DMS 273 treated with DMSO at 0.1 percent for 48 hours (cell line): ENCODE measurements around the gene SYNJ2BP.
A peak's percentile ranks its signal among the peaks of the same experiment; 100 is the strongest.
"Not testable (repeated sequence)": the region's sequence is repeated elsewhere in the genome, so short reads cannot be mapped to it uniquely, and the experiment has no call there.

Experiments used
- DNase-seq: peaks from one replicate; lab custom pipeline; 2025; lab: John Stamatoyannopoulos, UW

The SYNJ2BP gene

DNA sequence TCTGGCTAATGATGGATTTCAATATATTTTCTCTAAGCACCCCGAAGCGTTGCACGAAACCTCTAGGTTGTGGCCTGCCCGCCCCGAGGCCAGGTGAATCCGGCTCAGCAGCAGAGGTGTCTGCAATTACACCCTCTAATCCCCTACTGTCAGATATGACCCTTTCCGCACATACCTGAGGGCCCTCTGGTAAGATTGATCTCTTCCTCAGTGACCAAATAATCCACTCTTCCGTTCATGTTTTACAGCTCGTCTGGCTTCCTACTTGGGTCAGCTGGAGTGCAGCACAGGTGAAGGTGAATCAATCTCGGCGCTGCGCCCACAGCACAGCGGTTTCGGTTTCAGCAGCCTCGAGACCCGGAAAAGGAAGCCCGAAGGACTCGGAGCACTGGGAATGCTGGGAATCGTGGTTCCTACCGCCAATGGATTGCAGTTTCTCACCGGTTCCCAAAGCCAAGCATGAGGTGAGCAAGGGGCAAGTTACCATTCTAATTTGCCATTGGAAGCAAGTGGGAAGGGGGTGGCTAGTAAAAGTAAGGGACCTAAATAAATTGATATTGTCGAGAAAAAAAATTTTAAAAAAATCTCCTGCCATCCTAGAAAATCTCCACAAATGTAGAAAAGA, at the start of gene SYNJ2BP:
SYNJ2BP (minus strand) TSS at position 366 of the 625 bp plus-strand sequence; CDS start at position 239, 127 bp downstream.
- peak; percentile 36 for DNase-seq

DNA sequence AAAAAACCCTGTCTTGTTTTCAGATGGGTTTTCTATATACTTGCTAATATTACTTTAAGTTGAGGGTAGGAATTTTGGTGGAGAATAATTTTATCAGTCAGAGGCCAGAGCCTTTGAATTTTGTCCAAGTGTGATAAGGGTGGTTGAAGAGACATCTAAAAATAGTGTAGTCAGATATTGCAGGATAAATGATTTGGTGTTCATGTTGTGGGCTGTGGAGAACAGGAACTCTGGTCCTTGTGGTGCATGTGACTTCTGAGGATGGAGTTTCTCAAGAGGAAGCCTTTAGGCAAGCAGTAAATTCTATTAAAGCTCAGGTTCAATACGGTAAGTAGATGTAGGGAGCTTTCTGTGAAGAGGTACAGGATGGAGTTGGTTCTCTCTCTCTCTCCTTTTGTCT, 37.8 kb upstream of the SYNJ2BP start:
- no peak for DNase-seq

- no peak for DNase-seq
These were observed 35.0 kb upstream of the SYNJ2BP start, which contains the start of gene ADAM21 for GRCh38 chr14:70451874-70452273. Gene ADAM21, plus strand, starts transcription at chr14:70452174. Its CDS starts 5,326 bp downstream, at chr14:70457500.

DNA sequence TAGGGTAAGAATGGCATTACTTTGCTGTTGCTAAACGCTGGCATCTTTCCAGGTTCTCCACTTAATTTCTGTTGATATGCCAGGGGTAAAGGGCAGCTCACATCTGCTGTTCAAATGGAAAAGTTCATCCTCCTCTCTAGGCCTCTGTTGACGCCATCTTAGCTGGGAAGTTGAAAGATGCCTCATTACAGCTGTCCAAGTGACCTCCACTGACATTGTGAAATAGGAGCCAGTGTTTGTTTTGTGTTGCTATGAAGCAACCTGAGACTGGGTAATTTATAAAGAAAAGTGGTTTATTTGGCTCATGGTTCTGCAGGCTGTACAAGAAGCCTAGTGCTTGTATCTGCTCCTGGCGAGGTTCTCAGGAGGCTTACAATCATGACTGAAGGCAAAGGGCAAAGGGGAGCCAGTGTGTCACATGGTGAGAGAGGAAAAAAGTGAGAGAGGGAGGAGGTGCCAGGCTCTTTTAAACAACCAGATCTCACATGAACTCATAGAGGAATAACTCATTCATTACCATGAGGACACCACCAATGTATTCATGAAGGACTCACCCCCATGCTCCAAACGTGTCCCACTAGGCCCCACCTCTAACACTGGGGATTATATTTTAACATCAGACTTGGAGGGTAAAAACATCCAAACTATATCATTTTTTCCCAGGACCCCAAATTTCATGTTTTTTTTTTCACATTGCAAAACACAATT, 31.9 kb upstream of the SYNJ2BP start:
- peak; percentile 19 for DNase-seq

DNA sequence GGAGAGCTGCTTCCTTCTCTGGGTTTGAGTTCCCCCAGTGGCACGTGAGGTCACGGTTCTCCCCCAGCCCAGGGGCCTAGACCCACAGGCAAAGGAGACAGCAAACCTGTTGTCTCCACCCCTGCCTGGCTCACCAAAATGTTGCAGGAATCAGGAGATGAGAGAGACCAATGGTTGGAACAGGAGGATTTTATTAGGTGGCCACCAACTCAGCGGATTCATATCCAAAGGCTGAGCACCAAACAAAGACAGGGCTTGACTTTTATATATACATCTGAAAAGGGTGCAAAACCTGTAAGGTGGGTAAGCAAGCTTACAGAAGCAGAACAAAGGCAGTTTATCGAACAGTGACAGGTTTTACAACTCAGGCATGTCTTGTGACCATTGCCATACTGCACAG, 25.9 kb upstream of the SYNJ2BP start:
- DNase-seq, result no peak

- no peak for DNase-seq
These were observed 24.8 kb upstream of the SYNJ2BP start for GRCh38 chr14:70441641-70442040.

GRCh38 chr14:70436867-70437266, 20.0 kb upstream of the SYNJ2BP start:
- no peak for DNase-seq

DNA sequence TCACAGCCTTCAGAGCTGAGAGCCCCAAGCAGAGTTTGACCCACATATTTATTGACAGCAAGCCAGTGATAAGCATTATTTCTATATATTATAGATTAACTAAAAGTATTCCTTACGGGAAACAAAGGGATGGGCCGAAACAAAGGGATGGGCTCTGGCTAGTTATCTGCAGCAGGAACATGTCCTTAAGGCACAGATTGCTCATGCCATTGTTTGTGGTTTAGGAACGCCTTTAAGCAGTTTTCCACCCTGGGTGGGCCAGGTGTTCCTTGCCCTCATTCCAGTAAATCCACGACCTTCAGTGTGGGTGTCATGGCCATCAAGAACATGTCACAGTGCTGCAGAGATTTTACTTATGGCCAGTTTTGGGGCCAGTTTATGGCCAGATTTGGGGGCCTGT, 9.7 kb upstream of the SYNJ2BP start:
- DNase-seq, result not testable (repeated sequence)

DNA sequence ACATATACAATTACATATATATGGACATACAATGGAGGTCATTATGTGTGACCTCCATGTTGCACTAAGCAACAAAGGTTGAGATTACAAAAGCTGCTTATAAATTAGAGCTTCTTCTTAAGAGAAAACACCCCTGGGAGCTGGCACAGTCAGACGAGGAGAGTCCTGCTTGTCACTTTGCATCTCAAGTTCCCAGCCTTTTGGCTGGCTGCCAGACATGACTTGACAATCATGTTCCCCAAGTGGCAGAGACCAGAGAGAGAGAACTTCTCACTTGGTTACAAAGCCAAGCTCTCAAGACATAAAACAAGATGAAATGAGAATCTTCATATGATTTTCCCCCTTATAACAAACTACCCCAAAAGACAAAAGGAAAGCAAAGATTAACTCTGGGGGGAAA, 8.5 kb upstream of the SYNJ2BP start:
- DNase-seq, result no peak

GRCh38 chr14:70422538-70422937, 5.6 kb upstream of the SYNJ2BP start:
- no peak for DNase-seq

- not testable (repeated sequence) for DNase-seq
These were observed 2.5 kb upstream of the SYNJ2BP start for GRCh38 chr14:70419270-70419931.

DNA sequence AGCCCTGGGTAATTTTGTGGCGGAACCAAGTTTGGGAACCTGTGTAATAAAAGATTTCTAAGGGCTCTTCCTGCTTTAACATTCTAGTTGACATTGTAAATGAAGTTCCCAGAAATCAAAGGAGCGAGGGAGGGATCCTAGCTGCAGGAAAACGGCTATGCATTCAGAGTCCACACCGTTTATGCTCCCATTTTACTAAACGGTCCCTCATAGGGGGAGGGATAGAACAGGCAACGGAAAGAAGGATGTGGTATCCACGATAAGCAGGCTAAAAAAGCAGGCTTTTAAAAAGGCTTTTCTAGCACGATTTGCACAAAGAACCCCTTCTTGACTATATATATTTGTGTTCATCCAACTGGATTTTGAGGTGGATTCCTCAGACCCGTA, 559 bp downstream of the SYNJ2BP start:
- no peak for DNase-seq

DNA sequence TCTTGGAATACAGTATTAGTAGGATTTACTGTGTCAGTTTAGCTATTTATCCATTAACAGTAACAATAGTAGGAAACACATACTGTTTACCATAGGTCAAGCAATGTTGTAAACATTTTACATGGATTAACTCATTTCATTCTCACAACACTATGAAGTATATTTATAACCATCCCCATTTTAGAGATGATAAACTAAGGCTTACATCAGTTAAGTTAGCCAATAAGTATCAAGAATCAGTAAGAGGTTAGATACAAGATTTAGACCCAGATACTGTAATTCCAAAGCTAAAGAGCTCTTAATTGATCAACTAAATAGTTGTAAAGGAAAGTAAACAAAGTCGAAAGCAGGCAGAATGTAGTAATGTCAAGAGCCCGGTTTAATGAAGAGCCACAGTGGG, 1.1 kb downstream of the SYNJ2BP start:
- DNase-seq, result no peak

- DNase-seq, result no peak
These were observed 9.3 kb downstream of the SYNJ2BP start for GRCh38 chr14:70407621-70408020.

DNA sequence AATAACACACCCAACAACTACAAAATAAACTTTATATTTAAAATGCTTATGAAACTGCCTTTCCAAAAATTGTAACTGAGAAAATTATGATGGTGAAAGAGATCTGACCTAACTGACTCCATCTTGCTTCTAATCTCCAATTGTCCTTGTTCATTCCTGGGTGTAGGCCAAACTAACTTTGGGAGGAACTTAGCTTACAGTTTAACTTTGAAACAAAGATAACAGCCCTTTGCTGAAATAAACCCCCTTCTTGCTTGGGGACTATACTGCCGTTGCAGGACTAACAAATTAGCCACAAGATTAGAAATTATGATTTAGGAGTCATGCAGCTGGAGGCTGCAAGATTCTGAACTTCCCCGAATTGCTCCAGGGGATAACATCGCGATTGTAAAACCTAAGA, 10.7 kb downstream of the SYNJ2BP start:
- not testable (repeated sequence) for DNase-seq

- DNase-seq, result not testable (repeated sequence)
These were observed 13.6 kb downstream of the SYNJ2BP start for GRCh38 chr14:70403335-70403734.

DNA sequence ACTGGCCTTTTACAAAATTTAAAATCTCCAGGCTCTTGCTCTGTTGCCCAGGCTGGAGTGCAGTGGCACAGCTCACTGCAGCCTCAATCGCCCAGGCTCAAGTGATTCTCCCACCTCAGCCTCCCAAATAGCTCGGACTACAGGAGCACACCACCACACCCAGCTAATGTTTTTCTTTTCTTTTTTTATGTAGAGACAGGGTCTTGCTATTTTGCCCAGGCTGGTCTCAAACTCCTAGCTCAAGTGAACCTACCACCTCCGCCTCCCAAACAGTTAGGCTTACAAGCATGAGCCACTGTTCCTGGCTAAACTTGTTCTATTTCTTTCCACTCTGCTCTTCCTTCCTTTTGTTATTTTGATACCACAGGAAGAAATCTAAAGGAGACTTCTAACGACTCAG, 15.2 kb downstream of the SYNJ2BP start:
- DNase-seq, result no peak

DNA sequence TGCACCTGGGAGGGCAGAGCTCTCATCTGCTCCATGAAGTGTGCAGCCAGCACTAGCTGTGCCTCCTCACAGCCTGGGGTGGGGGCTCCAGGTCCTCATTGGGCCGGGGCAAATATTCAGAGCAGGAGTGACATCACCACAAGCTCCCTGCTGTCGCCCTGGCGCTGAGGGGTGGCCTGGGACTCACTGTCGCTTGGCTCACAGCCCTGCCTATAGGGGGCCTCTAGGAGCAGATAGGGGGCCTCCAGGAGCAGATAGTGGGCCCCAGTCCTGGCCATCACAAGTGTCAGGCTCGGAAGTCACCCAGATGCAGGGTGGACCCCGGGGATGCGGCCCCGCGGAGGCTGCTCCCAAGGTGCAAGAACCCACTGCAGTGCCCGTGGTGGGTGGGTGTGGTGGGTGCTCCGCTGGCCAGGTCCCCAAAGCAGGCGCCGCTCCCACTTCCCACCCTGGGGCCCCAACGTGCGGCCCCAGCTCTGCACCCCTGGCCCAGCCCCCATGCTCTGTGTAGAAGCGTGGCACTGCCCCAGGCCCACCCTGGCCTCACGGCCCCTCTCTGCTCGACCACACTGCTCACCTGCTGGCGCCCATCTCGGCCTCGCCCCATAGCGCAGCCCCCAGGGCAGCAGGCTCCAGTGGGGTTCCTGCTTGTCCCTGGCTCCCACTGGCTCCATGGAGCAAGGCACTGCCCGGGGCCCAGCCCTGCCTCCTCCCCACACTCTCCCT, 18.0 kb downstream of the SYNJ2BP start:
- no peak for DNase-seq

DNA sequence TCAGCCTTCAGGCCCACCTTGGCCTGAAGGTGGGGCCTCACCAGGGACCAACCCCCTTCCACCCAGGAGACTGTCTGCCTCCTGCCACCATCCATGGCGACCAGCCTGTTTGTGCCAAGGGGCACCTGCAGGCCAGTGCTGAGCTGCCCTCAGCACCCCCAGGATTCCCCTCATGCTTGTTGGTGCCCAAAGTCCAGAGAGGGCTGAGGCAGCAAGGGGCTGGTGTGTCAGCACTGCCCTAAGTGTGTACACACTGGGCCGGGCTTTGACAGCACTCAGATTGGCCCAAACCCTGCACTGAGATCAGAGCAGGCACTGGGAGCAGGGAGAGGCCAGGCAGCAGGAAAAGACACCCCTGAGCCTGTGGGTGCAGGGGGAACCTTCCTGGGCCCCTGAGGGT, 18.6 kb downstream of the SYNJ2BP start:
- no peak for DNase-seq

DNA sequence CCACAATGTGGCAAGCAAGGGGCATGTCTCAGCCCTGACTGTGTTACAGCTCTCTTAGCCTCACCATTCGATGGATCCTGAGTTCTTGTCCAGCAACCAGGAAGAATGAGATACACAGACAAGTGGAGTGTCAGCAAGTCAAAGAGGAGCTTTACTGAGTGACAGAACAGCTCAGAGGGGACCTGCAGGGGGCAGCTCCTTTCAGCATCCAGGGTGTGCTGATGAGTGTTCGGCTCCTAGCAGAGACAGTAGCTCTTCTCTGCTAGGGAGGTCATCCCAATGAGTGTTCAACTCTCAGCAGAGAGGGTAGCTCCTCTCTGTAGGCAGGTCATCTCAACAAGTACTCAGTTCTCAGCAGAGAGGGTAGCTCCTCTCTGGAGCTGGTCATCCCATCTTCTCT, 19.1 kb downstream of the SYNJ2BP start:
- no peak for DNase-seq

DNA sequence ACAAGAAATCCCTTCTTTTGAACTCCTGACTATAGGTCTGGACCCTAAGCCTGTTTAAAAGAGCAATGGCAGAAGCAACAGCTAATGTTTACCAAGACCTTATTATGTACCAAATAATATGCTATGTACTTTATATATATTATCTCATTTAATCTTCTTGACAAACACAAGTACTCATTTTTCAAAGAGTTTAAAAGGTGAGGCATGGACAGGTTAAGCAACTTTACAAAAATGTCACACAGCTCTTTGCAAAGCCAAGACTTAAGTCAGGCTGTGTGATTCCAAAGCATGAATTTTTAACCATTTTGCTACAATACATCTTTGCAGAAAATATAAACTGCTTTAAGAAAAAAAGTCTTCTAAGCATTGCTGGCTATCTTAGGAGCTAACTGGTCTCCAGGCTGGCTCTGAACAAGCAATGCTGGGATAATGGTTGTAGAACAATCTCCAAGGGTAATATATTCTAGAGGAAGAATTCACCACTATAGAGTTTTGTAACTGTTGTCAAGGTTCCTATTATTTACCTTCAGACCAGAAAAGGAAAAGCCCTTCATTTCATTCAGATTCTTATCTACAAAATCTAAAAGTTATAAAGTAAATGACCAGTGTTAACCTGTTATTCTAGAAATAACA, 22.1 kb downstream of the SYNJ2BP start:
- DNase-seq, result no peak

DNA sequence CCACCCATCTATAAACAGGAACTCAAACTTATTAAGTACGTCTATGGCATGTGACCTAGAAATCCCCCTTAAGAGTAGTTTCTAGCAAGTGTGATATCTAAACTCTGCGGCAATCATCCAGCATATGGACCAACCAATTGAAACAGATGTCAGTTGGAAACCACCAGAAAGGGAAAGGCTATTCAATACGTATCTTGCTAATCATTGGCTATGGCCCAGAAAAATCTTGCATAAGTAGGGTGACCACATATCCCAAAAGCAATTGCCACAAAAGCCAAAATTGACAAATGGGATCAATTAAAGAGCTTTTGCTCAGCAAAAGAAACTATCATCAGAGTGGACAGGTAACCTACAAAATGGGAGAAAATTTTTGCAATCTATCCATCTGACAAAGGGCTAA, 24.2 kb downstream of the SYNJ2BP start:
- DNase-seq, result no peak
